Measurements from ENCODE around the gene SLC4A8. TPM values are rescaled to one million over a fixed set of nuclear protein-coding genes. Genes with fewer than 3 reads are reported as not detected.
"Not testable (repeated sequence)": the region's sequence is repeated elsewhere in the genome, so short reads cannot be mapped to it uniquely, and the experiment has no call there.

The SLC4A8 gene
- total RNA-seq, 2 experiments from 2014 or later = 1.0 to 6.7 TPM

GRCh38 chr12:51450806-51451205 is 26.2 kb downstream of the SLC4A8 start:
- H3K9me2 ChIP-seq (ENCODE audit: insufficient read depth, low read length) = no peaks in the 10 kb centered on the region
- ChIA-PET POLR2A (no interaction called here), CTCF (ENCODE audit: unreplicated experiment) (no interaction called here)
- H3K79me2 ChIP-seq (ENCODE audit: insufficient read depth, low read depth, low read length) = no peaks in the 10 kb centered on the region
- intact Hi-C loops (cut with micrococcal nuclease; ENCODE audit: unreplicated experiment) = no loop called here
- no peak overlapping the region for H3K4me3 ChIP-seq (ENCODE audit: low read depth, low read length, poor library complexity, severe bottlenecking)
- no peaks in the 10 kb centered on the region for H3K9me3 ChIP-seq (ENCODE audit: low read length)
- H3K36me3 ChIP-seq (ENCODE audit: insufficient read depth, low read length) = no peaks in the 10 kb centered on the region
- H3K4me1 ChIP-seq (ENCODE audit: insufficient read depth, low read length, poor library complexity, severe bottlenecking) = no peaks in the 10 kb centered on the region
- DNase-seq (ENCODE audit: low spot score) = no peak
- TF ChIP-seq CTCF (conservative IDR thresholded peaks at IDR 0.05; ENCODE audit: low read length) (no peak), EZH2phosphoT487 (IDR thresholded peaks at IDR 0.05; ENCODE audit: borderline replicate concordance, low read depth, low read length) (no peak)
- H4K20me1 ChIP-seq (ENCODE audit: insufficient read depth, low read length) = no peaks in the 10 kb centered on the region
- H2AFZ ChIP-seq (ENCODE audit: low read length) = no peak overlapping the region
- H3K27ac ChIP-seq (ENCODE audit: low read depth, low read length, poor library complexity, severe bottlenecking) = no peak overlapping the region
- BruUV-seq (replicated peaks) = no TSS peak
- H3K4me2 ChIP-seq (ENCODE audit: low read length) = no peak overlapping the region

- H3K4me1 ChIP-seq (ENCODE audit: insufficient read depth, low read length, poor library complexity, severe bottlenecking); H3K79me2 ChIP-seq (ENCODE audit: insufficient read depth, low read depth, low read length); BruUV-seq (replicated peaks); H3K36me3 ChIP-seq (ENCODE audit: insufficient read depth, low read length); H3K4me3 ChIP-seq (ENCODE audit: low read depth, low read length, poor library complexity, severe bottlenecking); intact Hi-C loops (cut with micrococcal nuclease; ENCODE audit: unreplicated experiment); H4K20me1 ChIP-seq (ENCODE audit: insufficient read depth, low read length); H3K9me2 ChIP-seq (ENCODE audit: insufficient read depth, low read length); H3K27ac ChIP-seq (ENCODE audit: low read depth, low read length, poor library complexity, severe bottlenecking); DNase-seq (ENCODE audit: low spot score); H3K9me3 ChIP-seq (ENCODE audit: low read length); H2AFZ ChIP-seq (ENCODE audit: low read length); H3K4me2 ChIP-seq (ENCODE audit: low read length); CTCF ChIA-PET (ENCODE audit: unreplicated experiment); POLR2A ChIA-PET: not testable (repeated sequence)
Observed at GRCh38 chr12:51454016-51454415, 29.4 kb downstream of the SLC4A8 start.

GRCh38 chr12:51455050-51455449 is 30.4 kb downstream of the SLC4A8 start:
- H3K4me1 ChIP-seq (ENCODE audit: insufficient read depth, low read length, poor library complexity, severe bottlenecking); H3K9me3 ChIP-seq (ENCODE audit: low read length); intact Hi-C loops (cut with micrococcal nuclease; ENCODE audit: unreplicated experiment); H4K20me1 ChIP-seq (ENCODE audit: insufficient read depth, low read length); H2AFZ ChIP-seq (ENCODE audit: low read length); DNase-seq (ENCODE audit: low spot score); POLR2A ChIA-PET; CTCF ChIA-PET (ENCODE audit: unreplicated experiment); H3K4me2 ChIP-seq (ENCODE audit: low read length); BruUV-seq (replicated peaks); H3K4me3 ChIP-seq (ENCODE audit: low read depth, low read length, poor library complexity, severe bottlenecking); H3K9me2 ChIP-seq (ENCODE audit: insufficient read depth, low read length); H3K36me3 ChIP-seq (ENCODE audit: insufficient read depth, low read length); H3K79me2 ChIP-seq (ENCODE audit: insufficient read depth, low read depth, low read length); H3K27ac ChIP-seq (ENCODE audit: low read depth, low read length, poor library complexity, severe bottlenecking): not testable (repeated sequence)

GRCh38 chr12:51458635-51459034 is 34.0 kb downstream of the SLC4A8 start:
- Histone ChIP-seq H3K27ac (ENCODE audit: low read depth, low read length, poor library complexity, severe bottlenecking) (no peak overlapping the region), H4K20me1 (ENCODE audit: insufficient read depth, low read length) (no peaks in the 10 kb centered on the region), H3K4me3 (ENCODE audit: low read depth, low read length, poor library complexity, severe bottlenecking) (no peak overlapping the region), H3K4me1 (ENCODE audit: insufficient read depth, low read length, poor library complexity, severe bottlenecking) (no peaks in the 10 kb centered on the region), H3K9me3 (ENCODE audit: low read length) (no peaks in the 10 kb centered on the region), H3K9me2 (ENCODE audit: insufficient read depth, low read length) (no peaks in the 10 kb centered on the region), H3K36me3 (ENCODE audit: insufficient read depth, low read length) (no peaks in the 10 kb centered on the region), H3K4me2 (ENCODE audit: low read length) (no peak overlapping the region), H3K79me2 (ENCODE audit: insufficient read depth, low read depth, low read length) (no peaks in the 10 kb centered on the region), H2AFZ (ENCODE audit: low read length) (no peak overlapping the region)
- BruUV-seq (replicated peaks) = no TSS peak
- no peak for TF ChIP-seq EZH2phosphoT487 (IDR thresholded peaks at IDR 0.05; ENCODE audit: borderline replicate concordance, low read depth, low read length)
- DNase-seq (ENCODE audit: low spot score) = no peak
- CTCF ChIA-PET (ENCODE audit: unreplicated experiment) = no interaction called here
- intact Hi-C loops (cut with micrococcal nuclease; ENCODE audit: unreplicated experiment) = no loop called here
- POLR2A ChIA-PET = no interaction called here
